ENCODE results near the gene ATP6V1E1. TPM values are rescaled to one million over a fixed set of nuclear protein-coding genes. Genes with fewer than 3 reads are reported as not detected.

The ATP6V1E1 gene
- total RNA-seq, 1 donor from 2014 or later, result 120 TPM

- no peak for DNase-seq (ENCODE audit: low spot score)
- peaks cover 5% of the 10 kb centered on the region for H3K27me3 Mint-ChIP-seq (ENCODE audit: insufficient read depth)
- peaks cover 15% of the 10 kb centered on the region for H3K4me1 Mint-ChIP-seq (ENCODE audit: low read depth)
- intact Hi-C loops (cut with micrococcal nuclease), result loop anchor here (2.0 to 5.0 kb wide), 4 partner anchors 412 to 542 kb away; partner anchors contain the start of genes ADA2 and HDHD5
- peak overlapping the region; percentile 85 for H3K27ac Mint-ChIP-seq
- H3K36me3 Mint-ChIP-seq (ENCODE audit: low read depth), result no peaks in the 10 kb centered on the region
- H3K4me3 Mint-ChIP-seq, result peak overlapping the region; percentile 94
- no peaks in the 10 kb centered on the region for H3K9me3 Mint-ChIP-seq
Measured at GRCh38 chr22:17629173-17629489, 582 bp upstream of the ATP6V1E1 start.

DNA sequence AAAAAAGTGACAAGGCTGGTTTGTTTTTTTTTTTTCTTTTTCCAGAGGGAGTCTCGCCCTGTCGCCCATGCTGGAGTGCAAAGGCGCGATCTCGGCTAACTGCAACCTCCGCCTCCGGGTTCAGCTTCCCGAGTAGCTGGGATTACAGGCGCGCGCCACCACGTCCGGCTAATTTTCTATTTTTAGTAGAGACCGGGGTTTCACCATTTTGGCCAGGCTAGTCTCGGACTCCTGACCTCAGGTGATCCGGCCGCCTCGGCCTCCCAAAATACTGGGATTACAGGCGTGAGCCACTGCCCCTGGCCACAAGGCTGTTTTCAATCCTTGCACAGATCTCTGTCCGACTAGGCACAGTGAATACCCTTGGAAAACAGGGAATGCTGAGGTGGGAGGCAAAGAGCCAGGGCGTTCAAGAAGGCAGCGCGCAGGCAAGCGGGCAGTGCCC, 566 bp downstream of the ATP6V1E1 start:
- Mint-ChIP-seq H3K27me3 (ENCODE audit: insufficient read depth) (peaks cover under 1% of the 10 kb centered on the region), H3K4me3 (peak overlapping the region; percentile 94)
- intact Hi-C loops (cut with micrococcal nuclease), result loop anchor here (1.0 to 5.0 kb wide), 5 partner anchors 10 to 541 kb away; partner anchors contain the start of genes ADA2, BCL2L13 and HDHD5

GRCh38 chr22:17613280-17613679, 15.3 kb downstream of the ATP6V1E1 start:
- Mint-ChIP-seq H3K36me3 (ENCODE audit: low read depth) (peaks cover 26% of the 10 kb centered on the region), H3K4me3 (no peak overlapping the region), H3K4me1 (ENCODE audit: low read depth) (no peaks in the 10 kb centered on the region)

More for the DNA sequence above, 566 bp downstream of the ATP6V1E1 start:
- peaks cover 21% of the 10 kb centered on the region for H3K4me1 Mint-ChIP-seq (ENCODE audit: low read depth)
- no peaks in the 10 kb centered on the region for H3K9me3 Mint-ChIP-seq
- peak overlapping the region; percentile 85 for H3K27ac Mint-ChIP-seq
- no peak for DNase-seq (ENCODE audit: low spot score)
- peaks cover 3% of the 10 kb centered on the region for H3K36me3 Mint-ChIP-seq (ENCODE audit: low read depth)

DNA sequence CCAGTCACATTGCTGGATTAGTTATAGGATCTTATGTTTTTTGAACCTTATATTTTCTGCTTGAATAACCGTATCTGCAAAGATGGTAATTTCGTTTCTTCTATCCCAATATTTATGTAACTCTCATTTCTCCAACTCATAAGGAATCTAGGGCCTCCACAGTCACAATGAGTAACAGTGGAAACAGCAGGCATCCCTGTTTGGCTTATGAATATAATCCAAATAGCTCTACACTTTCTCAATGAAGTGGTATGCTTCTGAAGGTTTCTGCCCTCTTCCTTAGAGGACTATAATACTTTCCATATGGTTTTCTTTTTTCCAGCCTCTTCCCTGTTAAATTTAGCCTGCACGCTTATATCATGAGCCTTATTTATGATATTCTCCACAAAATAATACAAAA, 16.5 kb downstream of the ATP6V1E1 start:
- no peaks in the 10 kb centered on the region for H3K9me3 Mint-ChIP-seq
- peaks cover 26% of the 10 kb centered on the region for H3K36me3 Mint-ChIP-seq (ENCODE audit: low read depth)
- no peak for DNase-seq (ENCODE audit: low spot score)
- intact Hi-C loops (cut with micrococcal nuclease), result no loop called here
- no peaks in the 10 kb centered on the region for H3K4me1 Mint-ChIP-seq (ENCODE audit: low read depth)
- no peak overlapping the region for H3K4me3 Mint-ChIP-seq
- no peak overlapping the region for H3K27ac Mint-ChIP-seq
- H3K27me3 Mint-ChIP-seq (ENCODE audit: insufficient read depth), result no peaks in the 10 kb centered on the region

More at GRCh38 chr22:17613280-17613679, 15.3 kb downstream of the ATP6V1E1 start:
- no peak overlapping the region for H3K27ac Mint-ChIP-seq
- H3K27me3 Mint-ChIP-seq (ENCODE audit: insufficient read depth), result no peaks in the 10 kb centered on the region
- H3K9me3 Mint-ChIP-seq, result no peaks in the 10 kb centered on the region
- intact Hi-C loops (cut with micrococcal nuclease), result no loop called here
- no peak for DNase-seq (ENCODE audit: low spot score)

- no peaks in the 10 kb centered on the region for H3K27me3 Mint-ChIP-seq (ENCODE audit: insufficient read depth)
- intact Hi-C loops (cut with micrococcal nuclease), result no loop called here
- peaks cover 18% of the 10 kb centered on the region for H3K36me3 Mint-ChIP-seq (ENCODE audit: low read depth)
- H3K9me3 Mint-ChIP-seq, result no peaks in the 10 kb centered on the region
- no peak for DNase-seq (ENCODE audit: low spot score)
- H3K4me3 Mint-ChIP-seq, result no peak overlapping the region
- no peak overlapping the region for H3K27ac Mint-ChIP-seq
- no peaks in the 10 kb centered on the region for H3K4me1 Mint-ChIP-seq (ENCODE audit: low read depth)
Measured at GRCh38 chr22:17607891-17608521, 20.5 kb downstream of the ATP6V1E1 start.

DNA sequence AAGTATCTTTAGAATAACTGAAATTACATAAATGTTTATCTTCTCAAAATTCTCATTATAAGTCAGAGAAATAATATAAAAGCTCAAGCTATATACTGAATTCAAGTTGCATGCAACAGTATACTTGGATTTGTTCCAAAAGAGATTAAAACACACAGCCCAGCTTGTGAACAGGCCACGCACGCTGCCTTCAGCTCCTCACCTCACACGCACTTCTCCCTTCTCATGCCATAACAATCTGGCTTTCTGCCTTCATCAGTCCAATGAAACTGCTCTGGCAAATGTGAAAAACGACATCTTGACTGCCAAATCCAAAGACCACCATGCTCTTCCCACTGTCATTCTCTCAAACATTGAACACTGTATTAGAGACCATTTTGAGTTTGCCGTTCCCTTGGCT, 22.1 kb downstream of the ATP6V1E1 start:
- H3K27ac Mint-ChIP-seq, result no peak overlapping the region
- H3K9me3 Mint-ChIP-seq, result no peaks in the 10 kb centered on the region
- no peak for DNase-seq (ENCODE audit: low spot score)
- H3K4me3 Mint-ChIP-seq, result no peak overlapping the region
- H3K4me1 Mint-ChIP-seq (ENCODE audit: low read depth), result no peaks in the 10 kb centered on the region
- H3K36me3 Mint-ChIP-seq (ENCODE audit: low read depth), result peaks cover 11% of the 10 kb centered on the region
- H3K27me3 Mint-ChIP-seq (ENCODE audit: insufficient read depth), result no peaks in the 10 kb centered on the region
- intact Hi-C loops (cut with micrococcal nuclease), result no loop called here

DNA sequence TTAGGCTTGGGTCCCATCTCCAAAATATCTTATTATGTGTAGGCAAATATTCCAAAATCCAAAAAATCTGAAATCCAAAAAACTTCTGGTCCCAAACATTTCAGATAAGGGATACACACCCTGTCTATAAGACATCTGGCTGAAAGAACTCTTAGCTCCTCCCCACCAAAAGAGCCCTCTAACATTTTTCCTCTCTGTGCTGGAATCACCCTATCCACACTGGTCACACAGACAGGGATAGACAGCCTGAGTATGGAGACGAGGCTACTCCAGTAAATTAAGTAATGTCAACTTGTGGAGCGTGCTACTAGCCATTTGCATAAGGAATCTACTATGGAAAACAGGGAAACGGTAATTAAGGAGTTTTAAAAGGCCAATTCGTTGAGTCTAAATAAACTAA, 24.9 kb downstream of the ATP6V1E1 start:
- H3K36me3 Mint-ChIP-seq (ENCODE audit: low read depth), result peaks cover 6% of the 10 kb centered on the region
- no peaks in the 10 kb centered on the region for H3K4me1 Mint-ChIP-seq (ENCODE audit: low read depth)
- H3K27ac Mint-ChIP-seq, result no peak overlapping the region
- intact Hi-C loops (cut with micrococcal nuclease), result no loop called here
- no peak overlapping the region for H3K4me3 Mint-ChIP-seq
- no peaks in the 10 kb centered on the region for H3K9me3 Mint-ChIP-seq
- no peaks in the 10 kb centered on the region for H3K27me3 Mint-ChIP-seq (ENCODE audit: insufficient read depth)
- no peak for DNase-seq (ENCODE audit: low spot score)

DNA sequence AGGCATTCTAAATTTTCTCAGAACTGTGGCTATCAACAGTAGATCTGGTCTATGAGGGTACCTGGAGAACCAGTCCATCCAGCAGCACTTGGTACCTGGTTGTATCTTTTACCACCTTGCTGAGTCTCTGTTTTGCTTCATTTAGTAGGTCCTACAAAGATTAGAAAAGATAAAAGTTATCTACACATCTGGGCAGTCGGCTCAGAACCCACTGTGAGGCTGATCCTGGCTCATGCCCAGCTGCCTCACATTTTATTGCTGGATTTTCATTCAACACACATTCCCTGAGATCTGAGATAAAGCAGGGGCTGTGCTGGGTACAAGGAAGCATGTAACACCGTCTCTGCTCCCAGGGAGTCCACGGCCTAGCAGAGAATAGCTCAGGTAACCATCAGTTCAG, 27.5 kb downstream of the ATP6V1E1 start:
- intact Hi-C loops (cut with micrococcal nuclease), result no loop called here
- Mint-ChIP-seq H3K36me3 (ENCODE audit: low read depth) (peaks cover 28% of the 10 kb centered on the region), H3K4me1 (ENCODE audit: low read depth) (no peaks in the 10 kb centered on the region), H3K27ac (peak overlapping the region; percentile 31), H3K27me3 (ENCODE audit: insufficient read depth) (no peaks in the 10 kb centered on the region), H3K4me3 (no peak overlapping the region), H3K9me3 (no peaks in the 10 kb centered on the region)
- DNase-seq (ENCODE audit: low spot score), result no peak

DNA sequence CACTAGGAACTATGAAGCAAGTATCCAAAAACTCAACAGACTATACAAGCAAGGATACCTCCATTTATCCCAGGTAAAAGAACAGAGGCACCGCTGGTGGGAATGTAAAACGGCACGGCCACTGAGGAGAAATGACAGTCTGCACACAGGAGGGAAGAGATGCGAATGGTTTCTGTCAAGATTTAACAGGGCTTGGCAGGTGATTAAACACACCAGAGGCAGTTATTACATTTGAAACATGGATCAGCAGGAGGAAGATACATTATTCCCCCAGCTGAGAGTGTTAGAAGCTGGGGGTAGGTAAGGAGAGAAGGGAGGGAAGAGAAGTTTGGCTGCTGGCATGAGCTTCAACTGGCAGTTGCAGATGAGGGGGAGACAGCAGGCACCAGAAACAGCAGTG, 30.2 kb downstream of the ATP6V1E1 start:
- no peaks in the 10 kb centered on the region for H3K9me3 Mint-ChIP-seq
- H3K36me3 Mint-ChIP-seq (ENCODE audit: low read depth), result peaks cover 40% of the 10 kb centered on the region

GRCh38 chr22:17597217-17597616, 31.3 kb downstream of the ATP6V1E1 start:
- no peak overlapping the region for H3K4me3 Mint-ChIP-seq
- intact Hi-C loops (cut with micrococcal nuclease), result no loop called here
- no peaks in the 10 kb centered on the region for H3K4me1 Mint-ChIP-seq (ENCODE audit: low read depth)
- no peak for DNase-seq (ENCODE audit: low spot score)
- no peaks in the 10 kb centered on the region for H3K27me3 Mint-ChIP-seq (ENCODE audit: insufficient read depth)
- H3K9me3 Mint-ChIP-seq, result no peaks in the 10 kb centered on the region
- H3K36me3 Mint-ChIP-seq (ENCODE audit: low read depth), result peaks cover 44% of the 10 kb centered on the region
- H3K27ac Mint-ChIP-seq, result no peak overlapping the region

More for the DNA sequence above, 30.2 kb downstream of the ATP6V1E1 start:
- Mint-ChIP-seq H3K27ac (no peak overlapping the region), H3K27me3 (ENCODE audit: insufficient read depth) (no peaks in the 10 kb centered on the region), H3K4me3 (no peak overlapping the region), H3K4me1 (ENCODE audit: low read depth) (no peaks in the 10 kb centered on the region)
- no peak for DNase-seq (ENCODE audit: low spot score)
- intact Hi-C loops (cut with micrococcal nuclease), result no loop called here

- Mint-ChIP-seq H3K9me3 (no peaks in the 10 kb centered on the region), H3K27ac (no peak overlapping the region), H3K36me3 (ENCODE audit: low read depth) (peaks cover 50% of the 10 kb centered on the region), H3K27me3 (ENCODE audit: insufficient read depth) (no peaks in the 10 kb centered on the region), H3K4me3 (no peak overlapping the region), H3K4me1 (ENCODE audit: low read depth) (no peaks in the 10 kb centered on the region)
- DNase-seq (ENCODE audit: low spot score), result no peak
- intact Hi-C loops (cut with micrococcal nuclease), result no loop called here
Measured at GRCh38 chr22:17596226-17596625, 32.3 kb downstream of the ATP6V1E1 start.

GRCh38 chr22:17592201-17592600, 36.3 kb downstream of the ATP6V1E1 start:
- DNase-seq (ENCODE audit: low spot score), result no peak
- Mint-ChIP-seq H3K36me3 (ENCODE audit: low read depth) (peaks cover 39% of the 10 kb centered on the region), H3K27ac (no peak overlapping the region), H3K27me3 (ENCODE audit: insufficient read depth) (no peaks in the 10 kb centered on the region), H3K4me3 (no peak overlapping the region), H3K9me3 (no peaks in the 10 kb centered on the region), H3K4me1 (ENCODE audit: low read depth) (no peaks in the 10 kb centered on the region)
- intact Hi-C loops (cut with micrococcal nuclease), result no loop called here

DNA sequence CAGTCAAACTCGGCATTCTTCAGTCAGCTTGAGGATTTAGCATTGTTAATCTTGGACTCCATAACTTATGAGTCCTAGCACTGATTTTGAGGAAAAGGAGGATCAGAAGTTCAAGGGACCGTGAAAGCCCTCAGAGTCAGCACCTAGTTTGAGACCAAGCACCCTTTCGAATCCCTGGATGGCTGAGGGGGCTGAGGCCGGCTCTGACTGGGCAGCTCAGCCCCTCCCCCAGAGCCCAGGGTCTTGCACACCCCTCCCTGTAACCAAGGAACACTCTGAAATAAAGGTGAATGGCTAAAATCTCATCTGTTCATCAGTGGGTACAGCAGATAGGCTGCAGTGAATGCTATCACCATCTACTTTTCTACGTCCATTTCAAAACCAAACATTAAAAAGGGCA, 38.0 kb downstream of the ATP6V1E1 start:
- no peak overlapping the region for H3K27ac Mint-ChIP-seq

More for the DNA sequence above, 38.0 kb downstream of the ATP6V1E1 start:
- no peaks in the 10 kb centered on the region for H3K9me3 Mint-ChIP-seq
- no peak for DNase-seq (ENCODE audit: low spot score)
- H3K36me3 Mint-ChIP-seq (ENCODE audit: low read depth), result peaks cover 29% of the 10 kb centered on the region
- no peaks in the 10 kb centered on the region for H3K4me1 Mint-ChIP-seq (ENCODE audit: low read depth)
- H3K27me3 Mint-ChIP-seq (ENCODE audit: insufficient read depth), result no peaks in the 10 kb centered on the region
- intact Hi-C loops (cut with micrococcal nuclease), result no loop called here
- no peak overlapping the region for H3K4me3 Mint-ChIP-seq

Data from activated T-helper 1 cell treated with anti-CD3 and anti-CD28 coated beads, Interleukin-12 subunit alpha, Interleukin-12 subunit beta, Interleukin-2, Interleukin-4 antibody, amounts not matched to agents 30 ng/mL and 10 ng/mL and 1 ng/mL, durations not matched to agents 14 hours and 24 hours and 36 hours (primary cell).